ENCODE measurements around the gene ACSL3.

Gene ACSL3

DNA sequence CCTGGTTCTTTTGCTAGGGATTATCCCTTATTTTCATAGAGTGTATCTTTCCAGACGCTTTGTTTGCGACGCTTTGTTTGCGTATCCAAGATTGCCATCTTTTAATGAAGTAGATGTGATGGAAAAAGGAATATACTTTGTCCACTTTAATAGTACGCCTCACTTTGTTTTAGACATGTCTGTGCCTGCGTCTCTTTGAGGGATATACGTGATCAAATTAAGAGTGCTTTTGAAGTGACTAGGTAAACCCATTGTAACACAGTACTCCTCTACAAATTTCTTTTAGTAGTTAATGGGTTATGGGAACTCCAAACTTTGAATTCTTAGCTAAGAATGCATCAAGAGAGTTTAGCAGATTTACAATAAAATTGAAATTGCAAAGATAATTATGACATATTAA is 27.9 kb downstream of the ACSL3 start:
- TF ChIP-seq, protein P1, sequence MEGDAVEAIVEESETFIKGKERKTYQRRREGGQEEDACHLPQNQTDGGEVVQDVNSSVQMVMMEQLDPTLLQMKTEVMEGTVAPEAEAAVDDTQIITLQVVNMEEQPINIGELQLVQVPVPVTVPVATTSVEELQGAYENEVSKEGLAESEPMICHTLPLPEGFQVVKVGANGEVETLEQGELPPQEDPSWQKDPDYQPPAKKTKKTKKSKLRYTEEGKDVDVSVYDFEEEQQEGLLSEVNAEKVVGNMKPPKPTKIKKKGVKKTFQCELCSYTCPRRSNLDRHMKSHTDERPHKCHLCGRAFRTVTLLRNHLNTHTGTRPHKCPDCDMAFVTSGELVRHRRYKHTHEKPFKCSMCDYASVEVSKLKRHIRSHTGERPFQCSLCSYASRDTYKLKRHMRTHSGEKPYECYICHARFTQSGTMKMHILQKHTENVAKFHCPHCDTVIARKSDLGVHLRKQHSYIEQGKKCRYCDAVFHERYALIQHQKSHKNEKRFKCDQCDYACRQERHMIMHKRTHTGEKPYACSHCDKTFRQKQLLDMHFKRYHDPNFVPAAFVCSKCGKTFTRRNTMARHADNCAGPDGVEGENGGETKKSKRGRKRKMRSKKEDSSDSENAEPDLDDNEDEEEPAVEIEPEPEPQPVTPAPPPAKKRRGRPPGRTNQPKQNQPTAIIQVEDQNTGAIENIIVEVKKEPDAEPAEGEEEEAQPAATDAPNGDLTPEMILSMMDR (IDR thresholded peaks at IDR 0.05; ENCODE audit: low read depth, low read length), result no peak
- Histone ChIP-seq H3K4me3 (ENCODE audit: low read depth, low read length) (no peak overlapping the region), H3K36me3 (no peaks in the 10 kb centered on the region), H3K27ac (no peak overlapping the region), H3K9me3 (ENCODE audit: severe bottlenecking) (no peaks in the 10 kb centered on the region), H3K27me3 (ENCODE audit: insufficient read depth, low read depth, severe bottlenecking) (no peaks in the 10 kb centered on the region)
- DNase-seq, result no peak

DNA sequence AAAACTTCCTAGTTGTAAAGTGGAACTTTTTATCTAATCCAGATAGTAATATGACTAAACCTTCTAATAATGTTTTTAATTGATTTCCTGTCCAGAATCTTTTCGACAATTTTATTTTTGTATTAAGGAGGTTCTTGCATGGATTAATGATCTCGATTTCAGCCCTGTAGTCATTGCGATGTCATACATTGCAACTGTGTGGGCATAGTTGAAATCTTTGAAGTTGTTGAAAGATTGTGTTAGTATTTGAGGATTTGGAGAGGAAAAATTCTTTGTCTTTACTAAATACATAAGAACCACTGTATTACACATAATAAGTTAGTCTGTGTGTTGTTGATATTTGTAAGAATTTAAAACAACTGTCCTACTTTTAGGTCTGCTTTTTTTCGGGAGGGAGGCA is 31.1 kb downstream of the ACSL3 start:
- H3K27ac ChIP-seq, result no peak overlapping the region

DNA sequence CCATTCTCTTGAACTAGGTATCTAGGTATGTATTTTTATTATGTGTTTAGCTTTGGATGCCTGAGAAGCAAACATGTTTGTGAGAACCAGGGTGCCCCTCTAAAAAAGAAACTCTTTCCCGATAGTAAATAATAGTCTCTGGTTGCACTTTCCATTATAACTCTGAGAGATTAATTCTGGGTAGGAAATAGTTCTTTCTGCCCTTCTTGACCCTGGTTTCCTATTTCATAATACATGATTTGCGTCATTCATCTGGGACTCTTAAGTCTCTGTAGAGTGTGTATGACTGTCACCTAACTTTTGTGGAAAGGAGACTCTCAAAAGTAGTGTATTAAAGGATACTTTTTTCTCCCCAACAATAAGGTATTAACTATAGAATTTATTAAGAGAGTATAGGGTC is 31.5 kb downstream of the ACSL3 start:
- Histone ChIP-seq H3K27ac (no peak overlapping the region), H3K36me3 (no peaks in the 10 kb centered on the region), H3K27me3 (ENCODE audit: insufficient read depth, low read depth, severe bottlenecking) (no peaks in the 10 kb centered on the region), H3K4me3 (ENCODE audit: low read depth, low read length) (no peak overlapping the region), H3K9me3 (ENCODE audit: severe bottlenecking) (no peaks in the 10 kb centered on the region)
- DNase-seq, result no peak
- TF ChIP-seq, protein P1 (IDR thresholded peaks at IDR 0.05; ENCODE audit: low read depth, low read length), result no peak

More for the DNA sequence above, 31.1 kb downstream of the ACSL3 start:
- TF ChIP-seq, protein P1 (IDR thresholded peaks at IDR 0.05; ENCODE audit: low read depth, low read length), result no peak
- Histone ChIP-seq H3K27me3 (ENCODE audit: insufficient read depth, low read depth, severe bottlenecking) (no peaks in the 10 kb centered on the region), H3K36me3 (no peaks in the 10 kb centered on the region), H3K4me3 (ENCODE audit: low read depth, low read length) (no peak overlapping the region), H3K9me3 (ENCODE audit: severe bottlenecking) (no peaks in the 10 kb centered on the region)
- no peak for DNase-seq

DNA sequence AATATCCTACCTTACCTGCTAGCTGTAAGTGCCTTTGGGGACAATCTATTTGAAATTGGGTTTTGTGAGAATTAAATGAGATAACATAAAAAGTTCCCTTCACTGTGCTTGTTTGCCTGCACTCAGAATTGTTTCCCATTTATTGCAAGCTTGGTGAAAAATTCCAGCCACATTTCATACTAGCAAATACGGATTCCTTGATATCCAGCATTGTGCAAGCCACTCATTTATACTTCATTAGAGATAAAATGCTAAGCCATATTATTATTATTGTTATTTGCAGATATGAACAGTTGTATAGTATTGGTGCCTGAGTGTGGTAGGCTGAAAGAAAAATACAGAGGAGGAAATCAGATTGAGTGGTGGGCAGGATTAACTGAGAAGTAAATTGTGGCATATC is 31.9 kb downstream of the ACSL3 start:
- no peaks in the 10 kb centered on the region for H3K36me3 ChIP-seq
- no peak overlapping the region for H3K4me3 ChIP-seq (ENCODE audit: low read depth, low read length)
- TF ChIP-seq, protein P1 (IDR thresholded peaks at IDR 0.05; ENCODE audit: low read depth, low read length), result no peak
- no peak for DNase-seq
- H3K27me3 ChIP-seq (ENCODE audit: insufficient read depth, low read depth, severe bottlenecking), result no peaks in the 10 kb centered on the region
- no peak overlapping the region for H3K27ac ChIP-seq
- no peaks in the 10 kb centered on the region for H3K9me3 ChIP-seq (ENCODE audit: severe bottlenecking)

DNA sequence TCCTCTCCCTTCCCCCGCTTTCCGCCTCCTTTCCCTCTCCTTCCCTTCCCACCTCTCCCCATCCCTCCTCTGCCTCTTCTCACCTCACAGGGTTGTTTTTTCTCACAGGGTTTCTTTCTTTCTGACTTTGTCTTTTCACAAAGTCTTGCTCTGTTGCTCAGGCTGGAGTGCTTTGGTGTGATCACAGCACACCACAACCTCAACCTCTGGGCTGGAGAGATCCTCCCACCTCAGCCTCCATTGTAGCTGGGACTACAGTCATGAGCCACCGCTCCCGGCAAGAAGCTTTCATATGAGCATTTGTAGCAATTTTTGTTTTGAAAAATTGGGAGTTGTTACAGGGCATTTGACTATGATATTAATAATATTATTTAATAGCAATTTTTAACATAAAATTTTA is 32.9 kb downstream of the ACSL3 start:
- Histone ChIP-seq H3K27ac (no peak overlapping the region), H3K27me3 (ENCODE audit: insufficient read depth, low read depth, severe bottlenecking) (no peaks in the 10 kb centered on the region), H3K9me3 (ENCODE audit: severe bottlenecking) (no peaks in the 10 kb centered on the region), H3K36me3 (no peaks in the 10 kb centered on the region), H3K4me3 (ENCODE audit: low read depth, low read length) (no peak overlapping the region)
- TF ChIP-seq, protein P1 (IDR thresholded peaks at IDR 0.05; ENCODE audit: low read depth, low read length), result no peak
- DNase-seq, result no peak

DNA sequence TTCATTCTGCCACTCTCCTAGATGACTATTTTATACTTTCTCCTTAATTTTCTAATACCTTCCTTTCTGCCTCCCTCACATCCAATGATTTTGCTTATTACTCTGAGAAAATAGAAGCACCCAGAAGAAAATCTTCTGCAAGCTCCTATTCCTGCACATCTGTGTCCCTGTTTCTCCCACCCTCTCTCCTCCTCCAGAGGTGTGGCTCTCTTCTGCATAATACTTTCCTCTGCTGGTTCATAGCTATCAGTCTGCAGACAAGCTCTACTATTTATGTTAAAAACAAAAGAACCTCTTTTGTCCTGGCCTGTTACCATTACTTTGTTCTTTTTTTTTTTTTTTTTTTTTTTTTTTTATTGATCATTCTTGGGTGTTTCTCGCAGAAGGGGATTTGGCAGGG is 34.3 kb downstream of the ACSL3 start:
- Histone ChIP-seq H3K27me3 (ENCODE audit: insufficient read depth, low read depth, severe bottlenecking) (no peaks in the 10 kb centered on the region), H3K4me3 (ENCODE audit: low read depth, low read length) (no peak overlapping the region), H3K9me3 (ENCODE audit: severe bottlenecking) (no peaks in the 10 kb centered on the region), H3K36me3 (no peaks in the 10 kb centered on the region), H3K27ac (no peak overlapping the region)
- TF ChIP-seq, protein P1 (IDR thresholded peaks at IDR 0.05; ENCODE audit: low read depth, low read length), result no peak
- DNase-seq, result no peak

All from WERI-Rb-1 (cell line).